NCI-H226 (cell line): ENCODE results near the gene DENND1A.
A peak's percentile ranks its signal among the peaks of the same experiment; 100 is the strongest.

ENCODE experiments used
- DNase-seq: peaks from one replicate; pipeline ENCODE4 v3.0.0-alpha.2; 2015

The DENND1A gene

DNA sequence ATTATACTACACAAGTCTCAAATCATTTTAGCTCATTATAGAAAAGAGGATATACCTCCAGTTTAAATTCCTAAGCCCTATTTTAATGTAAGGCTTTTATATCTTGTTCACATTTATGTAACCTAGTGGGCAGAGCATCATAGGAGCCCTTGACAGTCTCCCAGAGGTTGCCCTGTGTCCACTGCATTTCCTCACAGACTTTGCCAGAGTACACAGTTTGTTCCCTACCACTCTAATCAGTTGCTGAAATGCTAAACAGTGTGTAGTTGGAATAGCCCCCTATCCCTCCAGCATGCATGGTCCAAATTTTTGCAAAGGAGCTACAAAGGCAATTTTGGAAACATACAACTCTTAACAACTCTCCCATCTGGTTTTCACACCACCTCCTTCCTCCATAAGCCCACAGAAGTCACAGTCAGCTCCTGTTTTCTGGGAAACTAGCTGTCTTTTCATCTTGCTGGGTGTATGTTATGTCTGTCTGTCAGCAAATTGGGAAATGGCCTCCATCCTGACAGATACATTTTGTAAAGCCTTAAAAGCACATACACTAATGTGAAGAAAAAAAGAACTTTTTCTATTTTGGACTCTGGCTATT, 212.2 kb downstream of the DENND1A start:
- DNase-seq, result no peak

DNA sequence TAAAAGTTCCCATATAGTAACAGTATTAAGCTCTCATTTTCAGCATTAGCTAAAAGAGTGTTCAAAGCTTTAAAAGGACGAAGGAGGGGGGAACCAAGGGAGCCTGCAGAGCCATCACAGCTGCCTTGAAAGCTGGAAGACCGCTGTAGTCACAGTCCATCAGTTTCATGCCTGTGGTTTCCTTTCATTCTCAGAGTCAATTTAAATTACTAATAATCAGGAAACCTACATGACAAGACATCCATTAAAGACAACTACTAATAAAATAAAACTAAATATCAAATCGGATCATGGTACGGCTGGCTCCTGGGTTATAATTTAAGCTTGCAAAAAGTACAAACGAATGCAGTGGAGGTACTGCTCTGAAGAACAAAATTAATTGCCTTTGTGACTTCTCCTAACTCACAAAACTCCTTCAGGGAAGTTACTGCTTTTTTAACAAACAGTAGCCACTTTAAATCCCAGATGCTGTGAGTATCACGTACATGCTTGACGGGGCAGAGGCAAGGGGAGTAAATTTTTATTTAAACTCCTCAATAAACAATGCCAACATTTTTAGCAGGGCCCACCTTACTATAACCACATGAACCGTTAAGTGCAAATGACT, 213.5 kb downstream of the DENND1A start:
- DNase-seq, result no peak

GRCh38 chr9:123715258-123715657, 214.7 kb downstream of the DENND1A start:
- DNase-seq, result no peak

- DNase-seq, result no peak
These were observed 216.6 kb downstream of the DENND1A start for GRCh38 chr9:123713282-123713681.

- no peak for DNase-seq
These were observed 217.5 kb downstream of the DENND1A start for GRCh38 chr9:123712399-123712798.

DNA sequence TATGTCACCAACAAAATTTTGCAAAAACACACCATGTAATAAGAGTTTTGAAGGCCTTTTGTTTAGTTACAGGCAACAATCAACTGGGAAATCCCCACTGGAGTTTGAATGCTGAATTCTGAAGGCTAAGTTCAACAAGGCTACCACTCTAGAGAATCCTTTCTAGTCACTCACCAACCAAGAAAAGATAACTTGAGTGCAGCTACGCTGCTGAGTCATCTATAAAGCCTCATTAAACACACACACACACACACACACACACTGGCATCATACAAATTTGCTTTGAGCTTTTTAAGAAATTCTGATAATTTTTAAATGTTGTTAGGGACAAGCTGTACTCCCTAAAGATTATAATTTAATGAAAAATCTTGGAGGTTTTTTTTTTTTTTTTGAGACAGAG, 219.6 kb downstream of the DENND1A start:
- peak; percentile 86 for DNase-seq

DNA sequence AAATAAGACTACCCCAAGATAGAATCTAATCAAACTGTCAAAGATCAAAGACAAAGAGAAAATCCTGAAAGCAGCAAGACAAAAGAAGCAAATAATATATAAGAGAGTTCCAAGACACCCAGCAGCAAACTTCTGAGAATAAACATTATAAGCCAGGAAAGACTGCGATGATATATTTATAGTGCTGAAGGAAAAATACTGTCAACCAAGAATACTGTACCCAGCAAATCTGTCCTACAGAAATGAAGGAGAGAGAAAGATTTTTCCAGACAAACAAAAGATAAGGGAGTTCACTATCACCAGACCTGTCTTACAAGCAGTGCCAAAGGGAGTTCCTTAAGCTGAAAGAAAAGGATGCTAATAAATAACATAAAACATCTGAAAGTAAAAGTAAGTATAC, 227.4 kb downstream of the DENND1A start:
- no peak for DNase-seq

DNA sequence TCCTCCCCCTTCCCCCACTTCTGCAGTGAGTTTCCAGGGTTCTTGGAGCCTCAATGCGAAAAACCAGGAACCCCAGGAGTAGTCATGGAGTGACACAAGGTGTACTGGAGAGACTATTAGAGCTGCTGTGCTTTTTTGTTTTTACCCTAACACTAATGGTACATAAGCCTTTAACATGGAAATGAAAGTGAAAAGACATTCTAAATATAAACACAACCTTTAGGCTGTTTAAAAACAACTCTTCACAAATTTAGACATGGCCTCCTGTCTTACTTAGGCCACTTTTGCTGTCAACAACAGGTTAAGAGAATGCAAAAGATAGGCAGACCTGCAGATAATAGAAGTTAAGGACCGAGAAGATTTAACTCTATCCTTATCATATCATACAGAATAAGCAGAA, 232.2 kb downstream of the DENND1A start:
- DNase-seq, result no peak

- no peak for DNase-seq
These were observed 233.4 kb downstream of the DENND1A start for GRCh38 chr9:123696476-123696875.

GRCh38 chr9:123695386-123695785, 234.5 kb downstream of the DENND1A start:
- DNase-seq, result no peak

DNA sequence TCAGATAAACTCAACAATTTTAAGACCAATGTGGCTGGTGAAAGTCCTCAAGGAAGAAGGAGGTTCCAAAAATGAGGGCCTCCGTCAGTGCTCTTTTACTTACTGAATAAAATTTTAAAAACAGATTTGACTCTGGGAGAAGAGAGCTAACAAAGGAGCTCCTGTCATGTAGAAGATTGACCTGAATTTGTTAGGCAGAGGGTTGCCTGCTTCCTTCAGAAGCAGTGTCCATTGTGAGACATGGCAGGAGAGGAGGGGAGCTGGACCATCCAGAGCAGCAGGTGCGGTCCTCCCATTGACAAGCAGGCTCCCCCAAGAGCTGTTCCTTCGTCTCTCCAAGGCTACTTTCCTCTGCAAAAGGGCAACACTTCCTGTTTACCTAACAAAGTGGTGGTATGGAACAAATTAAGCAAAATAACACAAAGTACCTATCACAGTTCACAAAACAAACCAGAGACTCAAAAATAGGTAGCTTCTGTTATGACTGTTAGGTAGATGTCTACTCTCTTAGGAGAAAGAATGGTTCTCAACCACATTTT, 238.1 kb downstream of the DENND1A start:
- no peak for DNase-seq

DNA sequence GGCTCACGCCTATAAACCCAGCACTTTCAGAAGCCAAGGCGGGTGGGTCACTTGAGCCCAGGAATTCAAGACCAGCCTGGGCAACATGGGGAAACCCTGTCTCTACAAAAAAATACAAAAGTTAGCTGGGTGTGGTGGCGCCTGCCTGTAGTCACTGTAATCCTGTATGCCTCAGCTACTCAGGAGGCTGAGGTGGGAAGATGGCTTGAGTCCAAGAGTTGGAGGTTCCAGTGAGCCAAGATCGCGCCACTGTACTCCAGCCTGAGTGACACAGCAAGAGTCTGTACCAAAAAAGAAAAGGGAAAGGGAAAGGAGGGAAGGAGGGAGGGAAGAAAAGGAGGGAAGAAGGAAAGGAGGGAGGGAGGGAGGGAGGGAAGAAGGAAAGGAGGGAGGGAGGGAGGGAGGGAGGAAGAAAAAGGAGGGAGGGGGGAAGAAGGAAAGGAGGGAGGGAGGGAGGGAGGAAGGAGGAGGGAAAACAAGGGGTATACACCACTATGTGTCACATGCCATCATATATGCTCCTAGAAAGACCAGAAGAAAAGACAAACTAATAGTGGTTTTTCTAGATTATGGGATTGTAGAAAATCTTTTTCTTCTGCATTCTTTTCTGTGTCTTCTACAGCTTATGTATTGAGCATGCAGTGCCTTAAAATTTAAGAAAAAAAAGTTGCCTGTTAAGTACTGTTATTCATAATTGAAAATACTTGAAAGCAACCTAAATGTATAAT, 240.1 kb downstream of the DENND1A start:
- no peak for DNase-seq

GRCh38 chr9:123687246-123687751, 242.6 kb downstream of the DENND1A start:
- DNase-seq, result no peak

GRCh38 chr9:123686829-123687192, 243.1 kb downstream of the DENND1A start:
- DNase-seq, result no peak

GRCh38 chr9:123686131-123686828, 243.6 kb downstream of the DENND1A start:
- peak; percentile 33 for DNase-seq

GRCh38 chr9:123685489-123686083, 244.3 kb downstream of the DENND1A start:
- no peak for DNase-seq

DNA sequence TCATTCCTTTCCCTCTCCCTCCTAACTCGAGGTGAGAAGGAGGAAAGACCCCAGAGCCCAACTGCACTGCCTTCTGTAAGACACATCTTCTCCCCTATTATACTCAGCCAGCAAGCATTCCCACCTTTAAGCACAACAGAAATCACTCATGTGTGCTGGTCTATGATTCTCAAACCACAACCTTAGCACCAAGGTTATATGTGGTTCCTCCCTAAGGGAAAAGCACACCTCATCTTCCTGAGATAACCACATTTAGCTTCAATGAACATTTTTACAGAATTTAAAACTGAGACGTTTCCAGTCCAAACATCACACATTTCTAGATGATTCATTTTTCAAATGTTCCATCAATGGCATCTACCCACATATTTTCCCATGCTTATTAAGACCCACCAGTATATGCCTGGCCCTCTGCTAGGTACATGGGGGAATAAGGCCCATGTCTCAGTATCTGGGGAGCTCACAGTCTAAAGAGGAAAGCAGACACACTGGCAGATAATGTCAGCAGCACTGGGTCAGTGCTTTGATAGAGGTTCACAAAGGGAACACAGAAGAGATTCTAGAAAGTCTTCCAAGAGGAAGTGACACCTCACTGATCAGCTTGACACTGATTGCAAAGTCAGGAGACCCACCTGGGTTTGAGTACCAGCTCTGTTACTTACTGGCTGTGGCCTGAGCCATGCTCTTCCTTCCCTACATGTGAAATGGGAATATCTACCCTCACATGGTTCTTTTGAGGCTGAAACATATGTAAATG, 245.4 kb downstream of the DENND1A start:
- DNase-seq, result peak; percentile 46

- DNase-seq, result no peak
These were observed 247.2 kb downstream of the DENND1A start for GRCh38 chr9:123682746-123683145.

DNA sequence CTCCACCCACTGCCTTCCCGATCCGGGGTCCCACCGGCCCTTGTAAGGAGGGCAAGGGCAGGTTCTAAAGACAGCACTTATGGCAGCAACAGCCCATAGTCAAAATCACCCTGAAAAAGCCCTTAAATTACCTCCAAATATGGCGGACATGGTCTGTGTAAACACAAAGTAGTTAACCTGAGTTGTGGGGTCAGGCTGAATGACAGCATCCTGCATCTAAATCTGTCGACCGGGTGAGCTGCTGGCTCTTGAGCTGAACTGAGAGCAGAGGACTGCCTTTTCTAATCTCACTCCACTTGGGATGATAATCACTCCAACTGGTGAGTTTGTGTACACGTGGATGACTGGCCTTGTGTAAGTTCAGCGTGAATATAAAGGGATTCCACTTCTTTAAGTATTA, 249.6 kb downstream of the DENND1A start:
- no peak for DNase-seq

GRCh38 chr9:123679330-123679987, 250.5 kb downstream of the DENND1A start:
- DNase-seq, result no peak

- DNase-seq, result no peak
These were observed 251.0 kb downstream of the DENND1A start for GRCh38 chr9:123678878-123679329.
